ENCODE results near the gene PITPNM3.

Gene PITPNM3

GRCh38 chr17:6408276-6408675, 148.1 kb downstream of the PITPNM3 start:
- DNase-seq (ENCODE audit: low read depth): no peak

- DNase-seq (ENCODE audit: low read depth): no peak
These were observed 154.1 kb downstream of the PITPNM3 start for GRCh38 chr17:6402258-6402657.
